GM12864 (cell line): ENCODE measurements around the gene COL9A3.

ENCODE experiments used
- DNase-seq: peaks from one replicate; pipeline ENCODE4 v3.0.0-alpha.2; 2011; ENCODE audit warnings: low read depth
- H3K4me3 ChIP-seq: 2 replicates; pipeline ENCODE4 v1.5.1; 2011; ENCODE audit warnings: mild to moderate bottlenecking, low read depth, low read length, control low read depth
- TF ChIP-seq, protein P1 (sequence below): IDR thresholded peaks from 2 replicates; pipeline ENCODE4 v1.5.1; 2011; ENCODE audit warnings: low read depth, mild to moderate bottlenecking, moderate library complexity, low read length, control low read depth, inconsistent platforms; ENCODE audit errors: missing control alignments

COL9A3 gene

GRCh38 chr20:62825986-62826645 lies 9.3 kb downstream of the COL9A3 start:
- H3K4me3 ChIP-seq, result no peak overlapping the region
- TF ChIP-seq, protein P1, sequence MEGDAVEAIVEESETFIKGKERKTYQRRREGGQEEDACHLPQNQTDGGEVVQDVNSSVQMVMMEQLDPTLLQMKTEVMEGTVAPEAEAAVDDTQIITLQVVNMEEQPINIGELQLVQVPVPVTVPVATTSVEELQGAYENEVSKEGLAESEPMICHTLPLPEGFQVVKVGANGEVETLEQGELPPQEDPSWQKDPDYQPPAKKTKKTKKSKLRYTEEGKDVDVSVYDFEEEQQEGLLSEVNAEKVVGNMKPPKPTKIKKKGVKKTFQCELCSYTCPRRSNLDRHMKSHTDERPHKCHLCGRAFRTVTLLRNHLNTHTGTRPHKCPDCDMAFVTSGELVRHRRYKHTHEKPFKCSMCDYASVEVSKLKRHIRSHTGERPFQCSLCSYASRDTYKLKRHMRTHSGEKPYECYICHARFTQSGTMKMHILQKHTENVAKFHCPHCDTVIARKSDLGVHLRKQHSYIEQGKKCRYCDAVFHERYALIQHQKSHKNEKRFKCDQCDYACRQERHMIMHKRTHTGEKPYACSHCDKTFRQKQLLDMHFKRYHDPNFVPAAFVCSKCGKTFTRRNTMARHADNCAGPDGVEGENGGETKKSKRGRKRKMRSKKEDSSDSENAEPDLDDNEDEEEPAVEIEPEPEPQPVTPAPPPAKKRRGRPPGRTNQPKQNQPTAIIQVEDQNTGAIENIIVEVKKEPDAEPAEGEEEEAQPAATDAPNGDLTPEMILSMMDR, result no peak
- DNase-seq, result no peak

DNA sequence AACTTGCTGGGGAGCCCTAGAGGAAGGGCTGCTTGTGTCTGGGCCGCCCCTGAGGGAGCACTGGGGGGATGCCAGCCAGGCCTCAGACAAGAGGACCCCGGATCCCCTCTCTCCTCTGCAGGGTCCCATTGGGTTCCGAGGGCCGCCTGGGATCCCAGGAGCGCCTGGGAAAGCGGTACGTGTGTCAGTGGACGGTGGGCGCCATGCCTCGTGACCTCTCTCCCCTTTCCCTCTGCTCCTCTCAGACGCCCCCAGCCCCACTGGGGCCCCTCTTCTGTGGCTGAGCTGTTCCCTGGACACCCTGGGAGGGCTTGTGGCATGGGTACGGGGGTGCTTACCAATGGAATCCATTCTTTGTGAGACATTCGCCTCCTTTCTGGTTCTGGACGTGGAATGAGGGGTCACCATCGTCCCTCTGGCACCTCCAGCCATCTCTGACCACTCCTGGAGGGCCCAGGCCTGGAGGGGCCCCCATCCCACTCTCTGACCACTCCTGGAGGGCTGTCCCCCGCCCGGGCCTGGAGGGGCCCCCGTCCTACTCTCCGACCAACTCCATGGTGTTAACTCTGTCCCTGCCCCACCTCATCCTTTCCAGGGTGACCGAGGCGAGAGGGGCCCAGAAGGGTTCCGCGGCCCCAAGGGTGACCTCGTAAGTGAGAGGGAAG lies 9.9 kb downstream of the COL9A3 start:
- DNase-seq, result no peak
- no peak overlapping the region for H3K4me3 ChIP-seq
- TF ChIP-seq, protein P1, result no peak

DNA sequence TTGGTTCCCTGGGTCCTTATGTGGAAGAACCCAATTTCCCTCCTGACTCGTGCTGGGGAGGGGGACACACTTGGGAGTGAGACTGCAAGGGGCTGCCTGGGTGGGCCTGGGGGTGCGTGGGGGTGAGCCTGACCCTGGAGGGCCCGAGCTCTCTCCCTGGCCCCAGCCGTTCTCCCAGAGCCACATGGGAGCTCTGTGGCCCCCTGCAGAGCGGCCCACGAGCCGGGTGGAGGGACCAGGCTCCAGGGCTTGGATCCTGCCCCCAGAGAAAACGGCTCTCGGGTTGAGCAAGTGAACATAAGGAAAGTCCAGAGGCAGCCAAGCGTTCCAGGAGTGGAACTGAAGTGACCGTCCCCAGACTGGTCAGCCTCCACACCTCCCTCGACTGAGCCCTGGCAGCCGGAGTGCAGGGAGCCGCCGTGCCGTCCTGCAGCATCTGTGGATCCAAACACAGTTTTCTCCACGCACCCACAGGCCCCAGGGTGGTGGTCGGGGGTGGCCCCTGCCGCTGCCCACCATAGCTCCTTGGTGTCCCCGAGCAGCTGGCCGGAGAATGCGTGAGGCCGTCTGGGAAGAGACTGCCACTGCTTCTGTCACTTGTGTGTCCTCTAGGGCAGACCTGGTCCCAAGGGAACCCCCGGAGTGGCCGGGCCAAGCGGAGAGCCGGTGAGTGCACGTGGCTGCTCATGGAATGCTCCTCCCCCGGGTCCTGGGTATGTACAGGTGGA lies 10.6 kb downstream of the COL9A3 start:
- no peak overlapping the region for H3K4me3 ChIP-seq
- no peak for DNase-seq
- TF ChIP-seq, protein P1, result no peak

GRCh38 chr20:62828051-62828450 lies 11.2 kb downstream of the COL9A3 start:
- no peak overlapping the region for H3K4me3 ChIP-seq
- TF ChIP-seq, protein P1, result no peak
- no peak for DNase-seq

DNA sequence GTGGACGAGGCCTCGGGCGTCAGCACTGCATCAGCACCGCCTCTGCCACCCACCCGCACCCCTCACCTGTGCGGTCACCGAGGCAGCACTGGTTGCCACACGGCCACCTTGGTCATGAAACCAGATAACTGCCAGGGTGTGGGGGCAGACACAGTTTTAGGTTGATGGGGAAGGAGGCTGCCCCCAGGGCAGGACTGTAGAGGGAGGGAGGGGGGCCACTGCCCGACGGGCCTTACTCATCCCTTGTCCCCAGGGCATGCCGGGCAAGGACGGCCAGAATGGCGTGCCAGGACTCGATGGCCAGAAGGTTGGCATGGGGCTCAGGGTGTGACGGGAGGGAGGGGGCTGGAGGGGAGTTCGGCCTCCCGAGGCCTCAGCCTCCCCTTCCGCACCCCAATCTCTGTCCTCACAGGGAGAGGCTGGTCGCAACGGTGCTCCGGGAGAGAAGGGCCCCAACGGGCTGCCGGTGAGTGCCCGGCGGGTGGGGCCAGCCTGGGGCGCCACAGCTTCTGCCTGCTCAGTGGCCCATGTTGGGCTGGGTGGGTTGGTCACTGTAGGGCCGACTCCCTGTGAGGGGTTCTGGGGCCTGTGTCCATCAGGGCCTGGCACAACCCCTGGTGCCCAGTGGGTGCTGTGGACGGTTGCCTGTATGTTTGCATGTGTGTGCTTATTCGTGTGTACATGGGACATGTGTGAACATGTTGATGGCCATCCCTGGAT lies 11.8 kb downstream of the COL9A3 start:
- TF ChIP-seq, protein P1, result no peak
- DNase-seq, result no peak
- H3K4me3 ChIP-seq, result no peak overlapping the region

GRCh38 chr20:62829231-62830230 lies 12.7 kb downstream of the COL9A3 start:
- TF ChIP-seq, protein P1, result no peak
- no peak overlapping the region for H3K4me3 ChIP-seq
- DNase-seq, result no peak
